ES-I3 (cell line): ENCODE results near the gene TMA7B.
"Not testable (repeated sequence)": the region's sequence is repeated elsewhere in the genome, so short reads cannot be mapped to it uniquely, and the experiment has no call there.

Experiments used
- H3K36me3 ChIP-seq: 2 replicates; pipeline ENCODE4 v1.6.1; 2013; ENCODE audit warnings: mild to moderate bottlenecking, low read length, control low read depth, moderate library complexity; ENCODE audit not compliant: insufficient read depth
- H3K4me1 ChIP-seq: 2 replicates; pipeline ENCODE4 v1.6.1; 2013; ENCODE audit warnings: mild to moderate bottlenecking, control low read depth, low read length; ENCODE audit not compliant: insufficient read depth
- H3K9ac ChIP-seq: 2 replicates; pipeline ENCODE4 v1.6.1; 2013; ENCODE audit warnings: low read depth, mild to moderate bottlenecking, low read length, moderate library complexity
- H3K9me3 ChIP-seq: 2 replicates; pipeline ENCODE4 v1.6.1; 2013; ENCODE audit warnings: mild to moderate bottlenecking, low read length, moderate library complexity; ENCODE audit not compliant: control insufficient read depth, insufficient read depth

Gene TMA7B

GRCh38 chr22:39991159-39991860 lies 31.1 kb downstream of the TMA7B start:
- Histone ChIP-seq H3K4me1 (peaks cover 3% of the 10 kb centered on the region; the same call in 1 of the 2 replicates), H3K36me3 (no peaks in the 10 kb centered on the region), H3K9ac (no peak overlapping the region), H3K9me3 (no peaks in the 10 kb centered on the region)

- Histone ChIP-seq H3K9me3 (no peaks in the 10 kb centered on the region), H3K9ac (no peak overlapping the region), H3K4me1 (peaks cover 12% of the 10 kb centered on the region), H3K36me3 (no peaks in the 10 kb centered on the region)
These were observed 32.1 kb downstream of the TMA7B start for GRCh38 chr22:39992088-39992826.

GRCh38 chr22:39992894-39993293 lies 32.7 kb downstream of the TMA7B start:
- H3K9ac ChIP-seq, H3K36me3 ChIP-seq, H3K9me3 ChIP-seq: not testable (repeated sequence)
- peaks cover 18% of the 10 kb centered on the region for H3K4me1 ChIP-seq

- Histone ChIP-seq H3K36me3 (no peaks in the 10 kb centered on the region), H3K9ac (peak overlapping the region; percentile 37; the same call in 1 of the 2 replicates), H3K4me1 (peaks cover 25% of the 10 kb centered on the region), H3K9me3 (no peaks in the 10 kb centered on the region)
These were observed 33.9 kb downstream of the TMA7B start for GRCh38 chr22:39994041-39994565.

GRCh38 chr22:39994566-39995392 lies 34.6 kb downstream of the TMA7B start, which contains the start of gene FAM83F:
TSS of gene FAM83F (plus strand) at chr22:39994954. CDS start at chr22:39995043, 89 bp downstream.
- H3K9ac ChIP-seq, result peak within 1 kb of the TSS; percentile 55
- H3K9me3 ChIP-seq, result no peaks in the 10 kb centered on the region
- H3K4me1 ChIP-seq, result peaks cover 32% of the 10 kb centered on the region
- H3K36me3 ChIP-seq, result no peaks in the 10 kb centered on the region

GRCh38 chr22:39995393-39996252 lies 35.4 kb downstream of the TMA7B start:
- Histone ChIP-seq H3K9ac (peak overlapping the region; percentile 55), H3K36me3 (no peaks in the 10 kb centered on the region), H3K4me1 (peaks cover 39% of the 10 kb centered on the region), H3K9me3 (no peaks in the 10 kb centered on the region)

GRCh38 chr22:39996732-39997131 lies 36.5 kb downstream of the TMA7B start:
- Histone ChIP-seq H3K9ac (no peak overlapping the region), H3K36me3 (no peaks in the 10 kb centered on the region), H3K9me3 (no peaks in the 10 kb centered on the region), H3K4me1 (peaks cover 50% of the 10 kb centered on the region)

- peaks cover 57% of the 10 kb centered on the region for H3K4me1 ChIP-seq
- H3K9ac ChIP-seq, result no peak overlapping the region
- no peaks in the 10 kb centered on the region for H3K36me3 ChIP-seq
- H3K9me3 ChIP-seq, result no peaks in the 10 kb centered on the region
These were observed 37.2 kb downstream of the TMA7B start for GRCh38 chr22:39997421-39997820.

GRCh38 chr22:39997939-39998726 lies 37.9 kb downstream of the TMA7B start:
- peak overlapping the region; percentile 13; the same call in 1 of the 2 replicates for H3K9ac ChIP-seq
- H3K36me3 ChIP-seq, result no peaks in the 10 kb centered on the region
- peaks cover 64% of the 10 kb centered on the region for H3K4me1 ChIP-seq
- no peaks in the 10 kb centered on the region for H3K9me3 ChIP-seq

- Histone ChIP-seq H3K36me3 (no peaks in the 10 kb centered on the region), H3K9ac (no peak overlapping the region), H3K9me3 (no peaks in the 10 kb centered on the region), H3K4me1 (peaks cover 68% of the 10 kb centered on the region)
These were observed 39.1 kb downstream of the TMA7B start for GRCh38 chr22:39999144-39999757.

GRCh38 chr22:40000171-40000570 lies 40.0 kb downstream of the TMA7B start:
- no peak overlapping the region for H3K9ac ChIP-seq
- H3K36me3 ChIP-seq, result no peaks in the 10 kb centered on the region
- peaks cover 68% of the 10 kb centered on the region for H3K4me1 ChIP-seq
- H3K9me3 ChIP-seq, result no peaks in the 10 kb centered on the region

GRCh38 chr22:40001106-40001505 lies 40.9 kb downstream of the TMA7B start:
- Histone ChIP-seq H3K9ac (no peak overlapping the region), H3K36me3 (no peaks in the 10 kb centered on the region), H3K4me1 (peaks cover 67% of the 10 kb centered on the region), H3K9me3 (no peaks in the 10 kb centered on the region)
